ENCODE measurements around the gene ZDHHC14. TPM values are rescaled to one million over a fixed set of nuclear protein-coding genes. Genes with fewer than 3 reads are reported as not detected.

Gene ZDHHC14
- polyA plus RNA-seq, 2 of the 4 experiments (the other 2 are of a cell fraction), result 2.2 to 2.8 TPM

GRCh38 chr6:157386454-157386853, 5.5 kb downstream of the ZDHHC14 start:
- DNase-seq (ENCODE audit: low read depth in 1 of 2, low spot score in 1 of 2), result no peak
- ChIA-PET CTCF (interaction anchor here (1.5 kb wide), 1 partner anchor 11 kb away, joined by 4 read pairs; no protein-coding TSS in a partner anchor), POLR2A (no interaction called here)
- H3K4me2 ChIP-seq, result no peak overlapping the region
- TF ChIP-seq CBX8 (IDR thresholded peaks at IDR 0.05), result no peak
- TF ChIP-seq CEBPB (IDR thresholded peaks at IDR 0.05), result no peak
- no peak for TF ChIP-seq JUN (IDR thresholded peaks at IDR 0.05)
- TF ChIP-seq RFX5 (IDR thresholded peaks at IDR 0.05), result no peak
- no peak for TF ChIP-seq RARB (CRISPR knock-in tag; IDR thresholded peaks at IDR 0.05)
- TF ChIP-seq NFE2L2 (conservative IDR thresholded peaks at IDR 0.05; ENCODE audit: low read length), result no peak
- TF ChIP-seq PBX3 (IDR thresholded peaks at IDR 0.05), result no peak
- TF ChIP-seq HEYL (CRISPR knock-in tag; IDR thresholded peaks at IDR 0.05), result no peak
- no peak for TF ChIP-seq KDM5A (IDR thresholded peaks at IDR 0.05)
- H3K4me1 ChIP-seq, result 0 out of 3 replicates have a peak, but pooled peaks cover 4% of the 10 kb centered on the region
- no peak overlapping the region for H3K4me3 ChIP-seq
- no peak for FAIRE-seq
- H3K27ac ChIP-seq, result no peak overlapping the region
- WGBS (ENCODE audit: missing lambda C conversion rate), result 79% methylated on average over 3 of the region's 3 CpGs
- peaks cover 8% of the 10 kb centered on the region for H3K9me3 ChIP-seq
- no peak for ATAC-seq

DNA sequence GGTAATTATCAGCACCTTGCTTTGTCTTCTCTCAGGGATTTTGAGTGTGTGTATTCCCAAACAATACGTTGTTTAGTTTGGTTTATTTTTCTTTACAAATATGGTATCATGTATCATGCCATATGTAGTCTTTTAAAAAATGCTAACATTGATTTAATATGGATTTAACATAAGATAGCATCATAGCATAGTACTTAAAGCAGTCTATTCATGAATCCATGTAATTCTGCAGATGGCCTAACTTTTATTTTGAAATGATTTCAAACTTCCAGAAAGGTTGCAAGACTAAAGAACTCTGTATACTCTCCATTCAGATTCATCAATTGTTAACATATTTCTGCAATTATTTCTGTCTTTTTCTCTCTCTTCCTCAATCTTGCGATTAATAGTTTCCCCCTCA, 7.9 kb downstream of the ZDHHC14 start:
- FAIRE-seq, result no peak
- ChIA-PET POLR2A (no interaction called here), CTCF (interaction anchor here (2.4 kb wide), 1 partner anchor 74 kb away, joined by 6 read pairs; no protein-coding TSS in a partner anchor)
- ATAC-seq, result no peak
- H3K27ac ChIP-seq, result no peak overlapping the region
- TF ChIP-seq CBX8 (IDR thresholded peaks at IDR 0.05), result no peak
- TF ChIP-seq, protein P1, sequence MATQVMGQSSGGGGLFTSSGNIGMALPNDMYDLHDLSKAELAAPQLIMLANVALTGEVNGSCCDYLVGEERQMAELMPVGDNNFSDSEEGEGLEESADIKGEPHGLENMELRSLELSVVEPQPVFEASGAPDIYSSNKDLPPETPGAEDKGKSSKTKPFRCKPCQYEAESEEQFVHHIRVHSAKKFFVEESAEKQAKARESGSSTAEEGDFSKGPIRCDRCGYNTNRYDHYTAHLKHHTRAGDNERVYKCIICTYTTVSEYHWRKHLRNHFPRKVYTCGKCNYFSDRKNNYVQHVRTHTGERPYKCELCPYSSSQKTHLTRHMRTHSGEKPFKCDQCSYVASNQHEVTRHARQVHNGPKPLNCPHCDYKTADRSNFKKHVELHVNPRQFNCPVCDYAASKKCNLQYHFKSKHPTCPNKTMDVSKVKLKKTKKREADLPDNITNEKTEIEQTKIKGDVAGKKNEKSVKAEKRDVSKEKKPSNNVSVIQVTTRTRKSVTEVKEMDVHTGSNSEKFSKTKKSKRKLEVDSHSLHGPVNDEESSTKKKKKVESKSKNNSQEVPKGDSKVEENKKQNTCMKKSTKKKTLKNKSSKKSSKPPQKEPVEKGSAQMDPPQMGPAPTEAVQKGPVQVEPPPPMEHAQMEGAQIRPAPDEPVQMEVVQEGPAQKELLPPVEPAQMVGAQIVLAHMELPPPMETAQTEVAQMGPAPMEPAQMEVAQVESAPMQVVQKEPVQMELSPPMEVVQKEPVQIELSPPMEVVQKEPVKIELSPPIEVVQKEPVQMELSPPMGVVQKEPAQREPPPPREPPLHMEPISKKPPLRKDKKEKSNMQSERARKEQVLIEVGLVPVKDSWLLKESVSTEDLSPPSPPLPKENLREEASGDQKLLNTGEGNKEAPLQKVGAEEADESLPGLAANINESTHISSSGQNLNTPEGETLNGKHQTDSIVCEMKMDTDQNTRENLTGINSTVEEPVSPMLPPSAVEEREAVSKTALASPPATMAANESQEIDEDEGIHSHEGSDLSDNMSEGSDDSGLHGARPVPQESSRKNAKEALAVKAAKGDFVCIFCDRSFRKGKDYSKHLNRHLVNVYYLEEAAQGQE (IDR thresholded peaks at IDR 0.05), result no peak
- no peak for TF ChIP-seq CHD2 (IDR thresholded peaks at IDR 0.05; ENCODE audit: low read length, partially characterized antibody)
- no peak for TF ChIP-seq CEBPB (IDR thresholded peaks at IDR 0.05)
- no peak for TF ChIP-seq ZNF302 (CRISPR knock-in tag; IDR thresholded peaks at IDR 0.05)
- TF ChIP-seq PHF8 (IDR thresholded peaks at IDR 0.05; ENCODE audit: borderline replicate concordance, low read depth), result no peak
- TF ChIP-seq HOXB13 (CRISPR knock-in tag; IDR thresholded peaks at IDR 0.05; ENCODE audit: low read depth), result no peak
- no peak for DNase-seq (ENCODE audit: low read depth in 1 of 2, low spot score in 1 of 2)
- no peaks in the 10 kb centered on the region for H3K4me1 ChIP-seq
- peaks cover 10% of the 10 kb centered on the region for H3K9me3 ChIP-seq
- 94% methylated on average over 2 of the region's 2 CpGs for WGBS (ENCODE audit: missing lambda C conversion rate)
- no peak overlapping the region for H3K4me3 ChIP-seq
- no peak overlapping the region for H3K4me2 ChIP-seq

DNA sequence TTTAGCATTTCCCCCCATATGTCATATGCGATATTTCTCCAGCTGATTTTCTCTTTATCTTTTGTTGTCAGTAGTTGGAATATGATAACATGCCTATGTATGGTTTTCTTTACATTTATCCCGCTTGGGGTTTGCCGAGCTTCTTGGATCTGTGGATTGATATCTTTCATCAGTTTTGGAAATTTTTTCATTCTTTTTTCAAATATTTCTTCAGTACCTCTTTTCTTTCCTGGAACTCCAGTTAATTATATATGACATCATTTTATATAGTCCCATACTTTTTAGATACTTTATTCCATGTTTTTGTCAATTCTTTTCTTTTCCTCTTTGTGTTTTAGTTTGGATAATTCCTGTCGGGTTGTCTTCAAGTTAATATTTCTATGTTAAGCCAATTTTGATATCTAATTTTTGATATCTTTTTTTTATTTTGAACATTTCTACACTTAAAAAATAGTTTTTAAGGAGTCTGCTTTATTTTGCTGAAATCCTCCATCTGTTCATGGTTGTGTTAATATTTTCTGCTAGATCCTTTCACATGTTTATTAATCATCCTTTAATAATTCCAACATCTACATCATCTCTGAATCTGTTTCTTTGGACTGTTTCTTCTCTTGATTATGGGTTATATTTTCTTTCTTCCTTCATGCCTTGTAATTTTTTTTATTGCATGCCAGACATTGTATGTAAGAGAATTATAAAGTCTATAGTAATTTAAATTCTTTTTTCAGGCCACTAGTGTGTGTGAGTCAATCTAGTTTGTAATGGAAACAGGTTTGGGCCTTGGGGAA, 9.5 kb downstream of the ZDHHC14 start:
- FAIRE-seq, result no peak
- no peak for ATAC-seq
- Histone ChIP-seq H3K4me3 (no peak overlapping the region), H3K4me1 (no peaks in the 10 kb centered on the region), H3K4me2 (no peak overlapping the region), H3K27ac (no peak overlapping the region), H3K9me3 (peaks cover 10% of the 10 kb centered on the region)
- no peak for DNase-seq (ENCODE audit: low read depth in 1 of 2, low spot score in 1 of 2)
- POLR2A ChIA-PET, result no interaction called here
- TF ChIP-seq TP53 (CRISPR knock-in tag; IDR thresholded peaks at IDR 0.05), result no peak
- TF ChIP-seq ELK1 (IDR thresholded peaks at IDR 0.05; ENCODE audit: low read depth, low read length), result no peak
- TF ChIP-seq RNF2 (IDR thresholded peaks at IDR 0.05; ENCODE audit: borderline replicate concordance, low read depth), result no peak
- TF ChIP-seq, protein P2, sequence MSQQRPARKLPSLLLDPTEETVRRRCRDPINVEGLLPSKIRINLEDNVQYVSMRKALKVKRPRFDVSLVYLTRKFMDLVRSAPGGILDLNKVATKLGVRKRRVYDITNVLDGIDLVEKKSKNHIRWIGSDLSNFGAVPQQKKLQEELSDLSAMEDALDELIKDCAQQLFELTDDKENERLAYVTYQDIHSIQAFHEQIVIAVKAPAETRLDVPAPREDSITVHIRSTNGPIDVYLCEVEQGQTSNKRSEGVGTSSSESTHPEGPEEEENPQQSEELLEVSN (IDR thresholded peaks at IDR 0.05; ENCODE audit: borderline replicate concordance, low read depth), result no peak
- no peak for TF ChIP-seq SMC3 (IDR thresholded peaks at IDR 0.05)
- no peak for TF ChIP-seq ZFP36 (IDR thresholded peaks at IDR 0.05; ENCODE audit: borderline replicate concordance, partially characterized antibody)
- TF ChIP-seq CBX8 (IDR thresholded peaks at IDR 0.05), result no peak
- no peak for TF ChIP-seq ATOH8 (CRISPR knock-in tag; IDR thresholded peaks at IDR 0.05; ENCODE audit: low read depth)
- TF ChIP-seq KDM1A (IDR thresholded peaks at IDR 0.05; ENCODE audit: low read depth), result no peak
- no peak for TF ChIP-seq NPAS2 (CRISPR knock-in tag; IDR thresholded peaks at IDR 0.05; ENCODE audit: borderline replicate concordance)
- TF ChIP-seq HOXA7 (CRISPR knock-in tag; IDR thresholded peaks at IDR 0.05), result no peak
- TF ChIP-seq SREBF2 (IDR thresholded peaks at IDR 0.05), result no peak
- no peak for TF ChIP-seq EP300 (IDR thresholded peaks at IDR 0.05)
- 91% methylated on average over 4 of the region's 4 CpGs for WGBS (ENCODE audit: missing lambda C conversion rate)
- CTCF ChIA-PET, result no interaction called here

All from A549 (cell line).